IPS DF 6.9 (cell line): ENCODE data around the gene OSM.

ENCODE experiments used
- DNase-seq: peaks from one replicate; pipeline ENCODE4 v3.0.0-alpha.2; 2013; ENCODE audit warnings: low read depth, low spot score
- H3K27ac ChIP-seq: one replicate; pipeline ENCODE4 v1.5.1; 2013; ENCODE audit warnings: low read length, control low read depth
- H3K27me3 ChIP-seq: 2 replicates; pipeline ENCODE4 v1.6.1; 2013; ENCODE audit warnings: mild to moderate bottlenecking, low read length; ENCODE audit not compliant: control insufficient read depth, insufficient read depth
- H3K36me3 ChIP-seq: 2 replicates; pipeline ENCODE4 v1.6.1; 2013; ENCODE audit warnings: low read length; ENCODE audit not compliant: control insufficient read depth, insufficient read depth
- H3K4me1 ChIP-seq: 2 replicates; pipeline ENCODE4 v1.6.1; 2013; ENCODE audit warnings: low read length; ENCODE audit not compliant: control insufficient read depth, insufficient read depth
- H3K4me3 ChIP-seq: 2 replicates; pipeline ENCODE4 v1.5.1; 2013; ENCODE audit warnings: mild to moderate bottlenecking, low read length
- H3K9me3 ChIP-seq: 2 replicates; pipeline ENCODE4 v1.6.1; 2013; ENCODE audit warnings: low read length, inconsistent platforms; ENCODE audit not compliant: control insufficient read depth, insufficient read depth
- WGBS: extraction: QIAGEN DNeasy Blood & Tissue Kit; methylation state at CpG from one replicate; pipeline ENCODE4 v1.1.7; 2013; ENCODE audit warnings: mixed read lengths, missing lambda C conversion rate; ENCODE audit not compliant: insufficient read length, insufficient coverage; 5-methylcytosine and 5-hydroxymethylcytosine counted together

OSM gene

GRCh38 chr22:30290342-30291057, 23.8 kb upstream of the OSM start:
- H3K4me3 ChIP-seq, result no peak overlapping the region
- H3K27ac ChIP-seq, result no peak overlapping the region
- no CpG with 5 or more reads among the region's 3 CpGs for WGBS
- H3K36me3 ChIP-seq, result no peaks in the 10 kb centered on the region; the same call in 1 of the 2 replicates
- no peaks in the 10 kb centered on the region for H3K27me3 ChIP-seq
- DNase-seq, result no peak
- H3K9me3 ChIP-seq, result no peaks in the 10 kb centered on the region
- peaks cover 5% of the 10 kb centered on the region for H3K4me1 ChIP-seq

DNA sequence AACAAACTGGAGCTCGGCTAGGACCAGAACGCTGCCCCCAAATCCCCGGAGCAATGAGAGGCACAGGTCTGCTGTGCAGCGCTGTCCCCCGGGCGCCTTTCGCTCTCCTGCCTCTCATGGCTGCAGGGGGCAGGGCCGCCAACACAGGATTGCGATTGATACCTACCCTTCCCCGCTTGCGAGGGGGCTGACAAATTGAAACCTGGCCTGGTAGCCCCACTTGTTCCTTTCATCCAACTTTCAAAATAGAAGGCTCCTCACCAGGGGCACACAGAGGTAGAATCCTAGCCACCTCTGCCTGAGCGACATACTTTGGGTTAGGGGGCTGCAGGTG, 23.3 kb upstream of the OSM start:
- DNase-seq, result no peak
- Histone ChIP-seq H3K36me3 (no peaks in the 10 kb centered on the region; the same call in 1 of the 2 replicates), H3K4me3 (peak overlapping the region; percentile 48; the same call in 1 of the 2 replicates), H3K9me3 (no peaks in the 10 kb centered on the region), H3K27ac (no peak overlapping the region), H3K4me1 (peaks cover 5% of the 10 kb centered on the region), H3K27me3 (no peaks in the 10 kb centered on the region)
- no CpG with 5 or more reads among the region's 12 CpGs for WGBS

DNA sequence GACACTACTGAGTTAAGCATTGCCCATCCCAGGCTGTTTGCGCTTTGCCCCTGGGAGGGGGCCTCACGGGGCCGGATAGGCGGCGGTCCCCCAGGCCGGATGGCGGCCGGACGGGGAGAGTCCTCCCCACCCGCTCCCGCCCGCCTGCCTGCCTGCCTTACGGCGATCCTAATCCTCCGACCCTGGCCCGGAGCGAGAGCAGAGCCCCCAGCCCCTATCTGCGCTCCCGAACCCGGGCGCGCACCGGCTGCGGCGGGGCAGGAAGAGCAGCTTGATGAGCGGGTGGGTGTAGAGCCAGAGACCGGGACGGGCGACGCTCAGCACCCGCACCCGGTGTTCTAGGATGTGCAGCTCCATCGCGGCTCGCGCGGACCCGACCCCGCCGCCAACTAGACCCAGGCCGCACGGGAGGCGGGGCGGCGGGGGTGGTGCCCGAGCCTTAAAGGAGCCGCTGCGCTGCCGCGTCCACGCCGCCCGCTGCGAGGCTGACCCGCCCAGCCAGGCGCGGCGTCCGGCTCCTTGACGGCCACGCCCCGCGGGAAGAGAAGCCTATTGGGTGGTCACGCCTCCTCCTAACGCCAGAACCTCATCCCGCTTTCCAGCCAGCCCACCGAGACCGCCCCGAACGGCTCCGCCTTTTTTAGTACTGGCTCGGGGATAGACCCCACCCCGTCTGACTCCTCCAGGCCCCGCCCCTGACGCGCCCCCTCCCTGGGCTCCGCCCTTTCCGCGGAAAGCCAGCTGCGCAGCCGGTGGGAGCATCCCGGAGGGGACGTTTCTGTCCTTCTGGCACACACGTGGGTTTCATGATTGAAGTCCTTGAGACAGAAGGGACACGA, 22.7 kb upstream of the OSM start, which contains the start of gene CASTOR1:
CASTOR1 (minus strand) TSS at position 365 of the 839 bp plus-strand sequence; CDS start at position 357, 8 bp downstream.
- H3K9me3 ChIP-seq, result no peaks in the 10 kb centered on the region
- no peaks in the 10 kb centered on the region for H3K36me3 ChIP-seq
- DNase-seq, result peak; percentile 94
- no peaks in the 10 kb centered on the region for H3K27me3 ChIP-seq
- no CpG with 5 or more reads among the region's 85 CpGs for WGBS
- H3K4me1 ChIP-seq, result peaks cover 5% of the 10 kb centered on the region
- H3K4me3 ChIP-seq, result peak within 1 kb of the TSS; percentile 76
- no peak within 1 kb of the TSS for H3K27ac ChIP-seq

- H3K4me3 ChIP-seq, result peak overlapping the region; percentile 76; the same call in 1 of the 2 replicates
- H3K9me3 ChIP-seq, result no peaks in the 10 kb centered on the region
- no peak overlapping the region for H3K27ac ChIP-seq
- no peaks in the 10 kb centered on the region for H3K36me3 ChIP-seq
- H3K4me1 ChIP-seq, result peaks cover 5% of the 10 kb centered on the region
- no CpG with 5 or more reads among the region's 27 CpGs for WGBS
- no peak for DNase-seq
- no peaks in the 10 kb centered on the region for H3K27me3 ChIP-seq
These were observed 21.9 kb upstream of the OSM start for GRCh38 chr22:30288419-30289140.

GRCh38 chr22:30287648-30288418, 21.2 kb upstream of the OSM start:
- Histone ChIP-seq H3K27me3 (no peaks in the 10 kb centered on the region), H3K4me1 (peaks cover 5% of the 10 kb centered on the region), H3K4me3 (no peak overlapping the region), H3K9me3 (no peaks in the 10 kb centered on the region), H3K36me3 (no peaks in the 10 kb centered on the region), H3K27ac (no peak overlapping the region)
- WGBS, result no CpG with 5 or more reads among the region's 5 CpGs
- DNase-seq, result peak; percentile 82

- no CpG with 5 or more reads among the region's 31 CpGs for WGBS
- DNase-seq, result no peak
- Histone ChIP-seq H3K27me3 (no peaks in the 10 kb centered on the region), H3K27ac (no peak overlapping the region), H3K9me3 (no peaks in the 10 kb centered on the region), H3K4me3 (no peak overlapping the region), H3K4me1 (peaks cover 5% of the 10 kb centered on the region), H3K36me3 (no peaks in the 10 kb centered on the region)
These were observed 20.4 kb upstream of the OSM start for GRCh38 chr22:30286813-30287647.

DNA sequence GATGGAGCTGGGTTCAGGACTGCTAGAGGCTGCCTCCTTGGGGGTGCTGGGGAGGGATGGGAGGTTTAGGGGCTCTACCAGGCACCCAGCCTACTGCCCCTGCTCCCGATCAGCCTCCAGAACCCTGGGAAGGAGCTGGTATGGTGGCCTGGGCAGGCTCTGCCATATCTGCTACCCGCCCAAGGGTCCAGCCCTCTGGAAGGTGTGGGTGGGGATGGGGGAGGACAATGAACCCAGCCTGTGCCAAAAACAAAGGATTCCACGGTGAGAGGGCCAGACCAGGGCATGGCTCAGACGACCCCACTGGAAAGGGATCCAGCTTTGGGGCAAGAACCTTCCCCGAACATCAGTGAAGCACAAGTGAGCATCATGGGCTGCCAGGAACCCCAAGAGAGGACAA, 19.7 kb upstream of the OSM start:
- no CpG with 5 or more reads among the region's 5 CpGs for WGBS
- Histone ChIP-seq H3K27me3 (no peaks in the 10 kb centered on the region), H3K4me1 (peaks cover 5% of the 10 kb centered on the region), H3K4me3 (no peak overlapping the region), H3K27ac (no peak overlapping the region), H3K9me3 (no peaks in the 10 kb centered on the region), H3K36me3 (no peaks in the 10 kb centered on the region)
- DNase-seq, result no peak

- no CpG with 5 or more reads among the region's 8 CpGs for WGBS
These were observed 19.2 kb upstream of the OSM start for GRCh38 chr22:30285846-30286200.

DNA sequence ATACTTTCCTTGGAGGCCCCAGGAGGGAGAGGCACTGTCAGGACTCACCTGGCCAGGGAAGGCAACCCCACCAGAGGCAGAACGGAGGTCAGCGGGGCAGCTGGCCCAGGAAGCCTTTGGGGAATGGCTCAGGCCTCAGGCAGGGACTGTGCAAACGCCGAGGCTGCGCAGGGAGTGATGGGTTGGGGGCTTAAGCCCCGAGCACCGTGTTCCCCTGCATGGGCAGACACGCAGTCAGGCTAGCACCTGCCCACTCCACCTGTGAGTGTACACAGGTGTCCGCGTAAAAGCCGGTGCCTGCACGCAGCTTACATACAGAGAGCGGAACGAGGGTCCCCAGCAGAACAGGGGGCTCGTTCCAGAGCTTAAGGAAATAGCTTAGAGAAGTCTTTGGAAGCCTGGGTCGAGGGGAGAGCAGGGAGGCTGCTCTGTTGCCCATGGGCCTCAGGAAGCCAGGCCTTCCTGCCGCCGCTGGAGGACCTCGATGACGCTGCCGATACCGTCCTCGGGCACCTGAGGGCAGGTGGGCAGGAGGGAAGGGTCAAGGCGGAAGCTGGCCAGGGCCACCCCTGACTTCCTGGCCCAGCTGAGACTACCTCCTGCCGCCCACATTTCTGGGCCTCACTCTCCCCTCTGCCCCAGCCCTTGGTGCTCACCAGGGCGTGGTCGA, 18.7 kb upstream of the OSM start:
- H3K27ac ChIP-seq, result no peak overlapping the region
- no peaks in the 10 kb centered on the region for H3K9me3 ChIP-seq
- WGBS, result no CpG with 5 or more reads among the region's 27 CpGs
- H3K4me3 ChIP-seq, result no peak overlapping the region
- peaks cover 3% of the 10 kb centered on the region; the same call in 1 of the 2 replicates for H3K4me1 ChIP-seq
- H3K36me3 ChIP-seq, result no peaks in the 10 kb centered on the region
- no peaks in the 10 kb centered on the region for H3K27me3 ChIP-seq
- no peak for DNase-seq

More at GRCh38 chr22:30285846-30286200, 19.2 kb upstream of the OSM start:
- no peaks in the 10 kb centered on the region for H3K27me3 ChIP-seq
- no peak overlapping the region for H3K4me3 ChIP-seq
- H3K9me3 ChIP-seq, result no peaks in the 10 kb centered on the region
- H3K27ac ChIP-seq, result no peak overlapping the region
- H3K4me1 ChIP-seq, result peaks cover 5% of the 10 kb centered on the region
- H3K36me3 ChIP-seq, result no peaks in the 10 kb centered on the region
- no peak for DNase-seq
